Tibial artery (tissue), 4 donors: ENCODE results near the gene KRT3.
"Not testable (repeated sequence)": the region's sequence is repeated elsewhere in the genome, so short reads cannot be mapped to it uniquely, and the experiment has no call there.

Experiments used
- DNase-seq, 2 donors: peaks; one replicate each; pipeline ENCODE4 v3.0.0-alpha.2; 2019
- H3K27ac ChIP-seq, 2 donors: fragments of 200-600 bp; sonication (generic) in 1 of 2; 1 replicate in 1 of 2; 2 replicates in 1 of 2; pipeline ENCODE4 v1.5.1; 2018 to 2019; ENCODE audit warnings: mild to moderate bottlenecking in 1 of 2
- H3K27me3 ChIP-seq, 2 donors: fragments of 200-600 bp; sonication (generic) in 1 of 2; one replicate each; pipeline versions ENCODE4 v1.5.1 to v1.6.0; 2016 to 2019
- H3K36me3 ChIP-seq, 3 donors: fragments of 200-600 bp; sonication (generic) in 2 of 3; one replicate each; pipeline ENCODE4 v1.5.1; 2016 to 2019; ENCODE audit warnings: mild to moderate bottlenecking in 2 of 3
- H3K4me1 ChIP-seq, 4 donors: fragments of 200-600 bp; sonication (generic) in 2 of 4; 1 replicate in 3 of 4; 2 replicates in 1 of 4; pipeline ENCODE4 v1.5.1; 2016 to 2019
- H3K4me3 ChIP-seq, 2 donors: fragments of 200-600 bp; sonication (generic) in 1 of 2; 1 replicate in 1 of 2; 2 replicates in 1 of 2; pipeline ENCODE4 v1.5.1; 2018 to 2019; ENCODE audit warnings: mild to moderate bottlenecking in 2 of 2
- H3K9me3 ChIP-seq, 3 donors: fragments of 200-600 bp; sonication (generic) in 1 of 3; one replicate each; pipeline ENCODE4 v1.5.1; 2016 to 2019
- CTCF ChIP-seq, 2 experiments: fragments of 200-600 bp in 1 of 2; fragments of 450-650 bp in 1 of 2; IDR thresholded peaks; one replicate each; pipeline ENCODE4 v1.5.1; 2017 to 2019; ENCODE audit warnings: antibody characterized with exemption in 2 of 2, mild to moderate bottlenecking in 1 of 2, moderate library complexity in 1 of 2
- intact Hi-C: fragments of 100-400 bp; cut with DNase I; formaldehyde crosslinking; loops from one replicate; pipeline ENCODE4 v1.15.0; 2023; ENCODE audit warnings: low total_unique reads

KRT3 gene

GRCh38 chr12:52766351-52767019 is 29.4 kb downstream of the KRT3 start:
- peaks cover 0 to 8% (median 0%) of the 10 kb centered on the region in 3 donors for H3K9me3 ChIP-seq
- H3K36me3 ChIP-seq: no peaks in the 10 kb centered on the region
- intact Hi-C loops: no loop called here
- peaks cover 0 to 11% of the 10 kb centered on the region in 2 donors for H3K27me3 ChIP-seq
- H3K4me1 ChIP-seq: no peaks in the 10 kb centered on the region
- no peak for DNase-seq
- no peak overlapping the region for H3K27ac ChIP-seq
- no peak for TF ChIP-seq CTCF (IDR thresholded peaks at IDR 0.05)
- no peak overlapping the region for H3K4me3 ChIP-seq

DNA sequence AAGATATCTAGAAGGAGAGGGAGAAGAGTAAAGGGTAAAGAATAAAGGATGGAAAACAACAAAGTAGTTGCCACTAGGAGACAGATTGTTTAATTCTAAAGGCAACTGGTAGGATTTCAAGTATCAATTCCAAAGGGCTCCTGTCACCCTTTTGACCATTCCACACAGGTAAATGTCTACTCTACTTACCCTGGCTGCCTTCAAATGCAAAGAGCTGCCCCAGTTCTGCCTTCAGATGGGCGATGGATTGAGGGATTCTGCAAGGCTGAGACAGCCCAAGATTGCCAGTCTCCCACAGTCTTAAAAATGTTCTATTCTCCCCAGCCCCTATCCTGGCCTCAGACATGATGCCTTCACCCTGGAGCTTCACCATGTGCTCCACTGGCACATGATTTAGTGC is 30.2 kb downstream of the KRT3 start:
- H3K4me3 ChIP-seq: no peak overlapping the region
- H3K9me3 ChIP-seq: peaks cover 0 to 15% (median 3%) of the 10 kb centered on the region in 3 donors
- TF ChIP-seq CTCF (IDR thresholded peaks at IDR 0.05): no peak
- H3K27me3 ChIP-seq: peaks cover 0 to 11% of the 10 kb centered on the region in 2 donors
- no peak overlapping the region for H3K27ac ChIP-seq
- no peaks in the 10 kb centered on the region for H3K4me1 ChIP-seq
- intact Hi-C loops: no loop called here
- H3K36me3 ChIP-seq: no peaks in the 10 kb centered on the region
- DNase-seq: no peak

DNA sequence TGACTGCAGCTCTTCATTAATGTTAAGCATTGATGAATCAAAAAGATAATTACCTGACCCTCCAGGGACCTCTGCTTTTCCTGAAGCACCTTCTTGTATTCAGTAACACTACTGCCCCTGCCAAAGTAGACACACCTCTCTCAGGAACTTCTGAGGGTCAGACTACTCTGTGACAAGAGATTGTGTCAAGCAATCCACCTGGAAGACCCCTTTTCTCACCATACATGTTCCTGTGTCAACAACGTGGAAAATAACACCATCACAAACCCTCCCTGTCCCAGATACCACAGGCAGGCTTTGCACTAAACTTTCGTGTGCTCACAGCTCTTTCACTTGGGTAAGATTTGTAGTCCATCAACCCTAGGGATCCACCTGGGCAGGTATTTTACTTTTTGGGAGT is 31.9 kb downstream of the KRT3 start:
- H3K27ac ChIP-seq: no peak overlapping the region
- H3K36me3 ChIP-seq: no peaks in the 10 kb centered on the region
- no peak overlapping the region for H3K4me3 ChIP-seq
- peaks cover 0 to 11% of the 10 kb centered on the region in 2 donors for H3K27me3 ChIP-seq
- TF ChIP-seq CTCF (IDR thresholded peaks at IDR 0.05): no peak
- intact Hi-C loops: no loop called here
- H3K9me3 ChIP-seq: peaks cover 2 to 25% (median 15%) of the 10 kb centered on the region in 3 donors
- no peak for DNase-seq
- H3K4me1 ChIP-seq: no peaks in the 10 kb centered on the region

GRCh38 chr12:52763036-52763659 is 32.8 kb downstream of the KRT3 start:
- no peak overlapping the region for H3K27ac ChIP-seq
- no peak overlapping the region for H3K4me3 ChIP-seq
- no peak for DNase-seq
- intact Hi-C loops: no loop called here
- TF ChIP-seq CTCF (IDR thresholded peaks at IDR 0.05): no peak
- peaks cover 0 to 11% of the 10 kb centered on the region in 2 donors for H3K27me3 ChIP-seq
- H3K4me1 ChIP-seq: no peaks in the 10 kb centered on the region
- H3K9me3 ChIP-seq: peaks cover 2 to 25% (median 15%) of the 10 kb centered on the region in 3 donors
- H3K36me3 ChIP-seq: no peaks in the 10 kb centered on the region

DNA sequence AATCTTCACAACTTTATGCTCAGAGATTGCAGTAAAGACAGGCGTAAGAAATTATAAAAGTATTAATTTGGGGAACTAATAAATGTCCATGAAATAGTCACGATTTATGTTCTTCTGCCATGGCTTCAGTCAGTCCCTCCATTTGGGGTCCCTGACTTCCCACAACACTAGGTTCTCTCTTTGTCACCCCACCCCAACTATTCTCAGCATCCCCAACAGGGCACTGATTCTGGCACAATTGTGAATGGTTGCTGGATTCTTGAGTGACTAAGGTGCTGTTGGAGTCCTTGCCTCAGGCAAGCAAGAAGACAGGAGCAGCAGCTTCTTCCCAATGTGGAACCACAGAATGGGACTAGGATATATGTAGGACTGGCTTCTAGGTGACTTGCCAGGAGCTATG is 34.1 kb downstream of the KRT3 start:
- intact Hi-C loops: no loop called here
- peaks cover 0 to 13% of the 10 kb centered on the region in 2 donors for H3K27me3 ChIP-seq
- H3K4me1 ChIP-seq: no peaks in the 10 kb centered on the region
- H3K9me3 ChIP-seq: peaks cover 2 to 25% (median 15%) of the 10 kb centered on the region in 3 donors
- no peak overlapping the region for H3K4me3 ChIP-seq
- DNase-seq: no peak
- H3K27ac ChIP-seq: no peak overlapping the region
- TF ChIP-seq CTCF (IDR thresholded peaks at IDR 0.05): no peak
- H3K36me3 ChIP-seq: no peaks in the 10 kb centered on the region

DNA sequence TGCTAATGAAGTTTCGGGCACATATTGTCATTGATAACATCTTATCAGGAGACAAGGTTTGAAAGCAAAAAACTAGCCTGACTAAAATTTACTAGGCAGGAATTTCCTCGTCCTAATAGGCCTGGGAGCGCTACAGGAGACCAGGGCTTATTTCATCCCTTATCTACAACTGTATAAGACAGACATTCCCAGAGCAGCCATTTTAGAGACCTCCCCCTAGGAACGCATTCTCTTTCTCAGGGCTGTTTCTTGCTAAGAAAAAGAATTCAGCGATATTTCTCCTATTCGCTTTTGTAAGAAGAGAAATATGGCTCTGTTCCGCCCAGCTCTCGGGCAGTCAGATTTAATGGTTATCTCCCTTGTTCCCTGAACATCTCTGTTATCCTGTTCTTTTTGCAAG is 34.7 kb downstream of the KRT3 start:
- H3K27ac ChIP-seq, H3K4me3 ChIP-seq, intact Hi-C loops, H3K4me1 ChIP-seq, H3K36me3 ChIP-seq, DNase-seq: not testable (repeated sequence)
- peaks cover 0 to 13% of the 10 kb centered on the region in 2 donors for H3K27me3 ChIP-seq
- H3K9me3 ChIP-seq: peaks cover 2 to 25% (median 15%) of the 10 kb centered on the region in 3 donors
